A549 (cell line): ENCODE data around the gene BBS9. TPM values are rescaled to one million over a fixed set of nuclear protein-coding genes. Genes with fewer than 3 reads are reported as not detected.

Source experiments
- ATAC-seq, 2 experiments: fragments of 200-7000 bp in 1 of 2; fragments of >200 bp in 1 of 2; cut with Nextera tagmentation in 1 of 2; cut with Tn5 transposase in 1 of 2; 3 replicates each; pipeline versions ENCODE4 v1.8.0 to v1.9.1; 2018 to 2020; ENCODE audit warnings: mild to moderate bottlenecking in 1 of 2, moderate library complexity in 1 of 2
- CTCF ChIA-PET: fragments of 300-600 bp; sonication (Branson Sonifier 250); formaldehyde crosslinking; extraction: SDS; loops from one replicate; lab custom pipeline; 2021; ENCODE audit warnings: antibody characterized with exemption, inconsistent platforms; lab: Yijun Ruan, JAX
- POLR2A ChIA-PET: fragments of 350-600 bp; formaldehyde crosslinking; extraction: SDS; loops from one replicate; lab custom pipeline; 2021; ENCODE audit warnings: antibody characterized with exemption, inconsistent platforms; lab: Yijun Ruan, JAX
- DNase-seq, 2 experiments: peaks; one replicate each; pipeline versions ENCODE4 v3.0.0 to v3.0.0-alpha.2; 2011 to 2016; ENCODE audit warnings: low read depth in 1 of 2, low spot score in 1 of 2
- FAIRE-seq: peaks from 2 replicates; lab custom pipeline; 2011; peaks lifted over from hg19 to GRCh38; lab: Jason Lieb, UNC
- H3K27ac ChIP-seq, 2 experiments: fragments of >200 bp; sonication (Bioruptor Twin); formaldehyde crosslinking; 3 replicates each; pipeline ENCODE4 v1.5.1; 2016 to 2017
- H3K4me1 ChIP-seq: fragments of >200 bp; sonication (Bioruptor Twin); formaldehyde crosslinking; 3 replicates; pipeline ENCODE4 v1.6.1; 2016
- H3K4me2 ChIP-seq: fragments of >200 bp; sonication (Bioruptor Twin); formaldehyde crosslinking; 3 replicates; pipeline ENCODE4 v1.6.1; 2016
- H3K4me3 ChIP-seq: fragments of >200 bp; sonication (Bioruptor Twin); formaldehyde crosslinking; 3 replicates; pipeline ENCODE4 v1.5.1; 2016
- H3K9me3 ChIP-seq: fragments of >200 bp; sonication (Bioruptor Twin); formaldehyde crosslinking; 3 replicates; pipeline ENCODE4 v1.6.1; 2016
- BCL3 ChIP-seq: fragments of >200 bp; sonication (Bioruptor Twin); formaldehyde crosslinking; IDR thresholded peaks from 3 replicates; pipeline ENCODE4 v1.6.1; 2016
- CBX8 ChIP-seq: fragments of 200-600 bp; sonication (generic); IDR thresholded peaks from 2 replicates; pipeline ENCODE4 v1.6.1; 2016
- CHD4 ChIP-seq: fragments of 200-600 bp; sonication (generic); IDR thresholded peaks from 2 replicates; pipeline ENCODE4 v1.6.1; 2016; ENCODE audit warnings: antibody characterized with exemption, mild to moderate bottlenecking, borderline replicate concordance
- CTCF ChIP-seq: fragments of >200 bp; sonication (Bioruptor Twin); formaldehyde crosslinking; IDR thresholded peaks from 3 replicates; pipeline ENCODE4 v1.5.1; 2016
- FOSL2 ChIP-seq, 2 experiments: fragments of 450-650 bp in 1 of 2; fragments of >200 bp in 1 of 2; sonication (Bioruptor Twin) in 1 of 2; formaldehyde crosslinking; IDR thresholded peaks; 2 replicates each; pipeline versions ENCODE4 v1.5.0 to v1.6.1; 2016 to 2020; ENCODE audit warnings: mild to moderate bottlenecking in 1 of 2, moderate library complexity in 1 of 2
- HDAC2 ChIP-seq: fragments of 200-600 bp; sonication (generic); IDR thresholded peaks from 2 replicates; pipeline ENCODE4 v1.6.1; 2016
- JUN ChIP-seq, 2 experiments: fragments of >200 bp; sonication (Bioruptor Twin); formaldehyde crosslinking; IDR thresholded peaks; 2 replicates in 1 of 2; 3 replicates in 1 of 2; pipeline ENCODE4 v1.6.1; 2016 to 2017
- KDM5A ChIP-seq: fragments of 200-600 bp; sonication (generic); IDR thresholded peaks from 2 replicates; pipeline ENCODE4 v1.6.1; 2016; ENCODE audit warnings: antibody characterized with exemption, mild to moderate bottlenecking
- MAFK ChIP-seq: fragments of 450-650 bp; IDR thresholded peaks from 2 replicates; pipeline ENCODE4 v1.6.1; 2014; ENCODE audit not compliant: partially characterized antibody
- NPAS2 ChIP-seq: fragments of 250-450 bp; sonication (Bioruptor Pico); IDR thresholded peaks from 2 replicates; pipeline ENCODE4 v1.8.0; 2022; ENCODE audit warnings: mild to moderate bottlenecking, moderate library complexity, borderline replicate concordance
- PHF8 ChIP-seq: fragments of 200-600 bp; sonication (generic); IDR thresholded peaks from 2 replicates; pipeline ENCODE4 v1.6.1; 2016; ENCODE audit warnings: low read depth, mild to moderate bottlenecking, antibody characterized with exemption, moderate library complexity, borderline replicate concordance
- POLR2A ChIP-seq: IDR thresholded peaks from 2 replicates; pipeline ENCODE4 v1.6.1; 2012; ENCODE audit warnings: mild to moderate bottlenecking, low read length
- RAD21 ChIP-seq, 2 experiments: fragments of >200 bp in 1 of 2; sonication (Bioruptor Twin) in 1 of 2; formaldehyde crosslinking in 1 of 2; IDR thresholded peaks in 1 of 2; conservative IDR thresholded peaks in 1 of 2; 2 replicates in 1 of 2; 3 replicates in 1 of 2; pipeline ENCODE4 v1.6.1; 2012 to 2018; ENCODE audit warnings: inconsistent platforms in 1 of 2
- RCOR1 ChIP-seq: fragments of 150-350 bp; IDR thresholded peaks from 2 replicates; pipeline ENCODE4 v1.6.1; 2014; ENCODE audit warnings: antibody characterized with exemption, low read length, low read depth
- REST ChIP-seq: fragments of 200-600 bp; sonication (generic); IDR thresholded peaks from 2 replicates; pipeline ENCODE4 v1.6.1; 2016; ENCODE audit warnings: antibody characterized with exemption, mild to moderate bottlenecking, moderate library complexity
- RFX5 ChIP-seq: fragments of 450-650 bp; IDR thresholded peaks from 2 replicates; pipeline ENCODE4 v1.7.1; 2014; ENCODE audit warnings: antibody characterized with exemption, mild to moderate bottlenecking, moderate library complexity
- SREBF2 ChIP-seq: fragments of 450-650 bp; IDR thresholded peaks from 2 replicates; pipeline ENCODE4 v1.6.1; 2014; ENCODE audit warnings: mild to moderate bottlenecking, moderate library complexity
- WGBS: methylation state at CpG from one replicate; pipeline ENCODE4 v1.1.6; 2017; ENCODE audit errors: missing lambda C conversion rate; 5-methylcytosine and 5-hydroxymethylcytosine counted together
- polyA plus RNA-seq, 4 experiments: library from polyadenylated mRNA; depleted of rRNA in 3 of 4; stranded (reverse); fragments of >200 nt; fragmentation: RNase III in 1 of 4; extraction: RNeasy Plus Mini Kit Qiagen cat#74134 plus additional on column Dnase treatment in 1 of 4; gene quantifications; 2 replicates in 3 of 4; 3 replicates in 1 of 4; pipeline ENCODE4 v1.2.3, GENCODE V29; 2011 to 2017

Gene BBS9
- polyA plus RNA-seq, 2 of the 4 experiments (the other 2 are of a cell fraction): 8.3 to 9.1 TPM

DNA sequence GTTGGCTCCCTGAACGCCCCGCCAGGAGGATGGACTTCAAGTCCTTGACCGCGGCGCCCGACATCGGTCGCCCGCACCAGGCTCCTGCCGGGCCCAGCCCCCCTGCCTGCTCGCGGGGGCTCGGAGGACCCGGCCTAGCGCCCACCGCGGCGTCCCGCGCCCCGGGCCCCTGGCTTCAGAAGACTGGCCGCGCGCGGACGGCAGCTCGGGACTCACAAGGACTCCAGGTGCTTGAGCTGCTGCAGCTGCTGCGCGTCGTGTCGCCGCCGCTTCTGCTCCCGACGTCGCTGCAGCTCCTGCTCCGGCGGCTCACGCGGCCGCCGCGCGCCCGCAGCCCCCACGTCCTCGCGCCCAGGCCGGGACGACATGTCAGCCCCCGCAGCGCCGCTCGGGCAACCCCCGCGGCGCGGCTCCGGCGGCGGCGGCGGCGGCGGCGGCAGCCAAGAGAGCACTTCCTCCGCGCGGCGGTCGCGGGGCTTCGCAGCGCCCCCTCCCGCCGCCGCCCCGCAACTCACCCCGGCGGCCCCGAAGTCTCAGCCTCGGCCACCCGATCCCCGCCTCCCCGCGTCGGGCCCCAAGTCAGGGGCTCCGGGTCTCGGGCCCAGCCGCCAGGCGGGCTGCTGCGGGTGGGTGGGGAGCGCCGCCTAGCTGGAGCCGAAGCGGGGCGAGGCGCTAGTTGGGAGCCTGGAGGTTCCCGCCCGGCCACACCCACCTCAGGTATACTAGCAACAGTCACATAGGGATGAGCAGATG lies 20.2 kb upstream of the BBS9 start, which contains the start of gene RP9:
Gene RP9 (minus strand): TSS at position 400 of the 753 bp plus-strand sequence. CDS start 32 bp downstream, at position 368.
- Histone ChIP-seq H3K4me1 (peaks cover 13% of the 10 kb centered on the region; the same call in 2 of the 3 replicates), H3K9me3 (no peaks in the 10 kb centered on the region), H3K27ac (peak within 1 kb of the TSS; percentile 90 to 97), H3K4me2 (peak within 1 kb of the TSS; percentile 75), H3K4me3 (peak within 1 kb of the TSS; percentile 90)
- FAIRE-seq: no peak
- peak; percentile 89 to 90 for ATAC-seq
- ChIA-PET POLR2A (interaction anchor here (1.3 kb wide), 1 partner anchor 152 kb away, joined by 5 read pairs; the partner anchor contains the start of gene FKBP9), CTCF (interaction anchor here (0.6 to 4.1 kb wide), 32 partner anchors 8 to 416 kb away, joined by 3 to 26 read pairs (median 4); partner anchors contain the start of genes BBS9 and NT5C3A)
- DNase-seq: peak; percentile 61 to 77
- WGBS: 1% methylated on average over 8 of the region's 100 CpGs
- TF ChIP-seq REST (no peak), POLR2A (peak; percentile 72), CTCF (peak; percentile 90), RAD21 (conservative IDR thresholded peaks at IDR 0.05 in 1 of 2, IDR thresholded peaks at IDR 0.05 in 1 of 2) (peak in 1 of 2 experiments; percentile 33; a peak in 2 of 5 replicates), KDM5A (0 out of 2 replicates have a peak, but pooled peaks have one; percentile 30), JUN (IDR thresholded peaks at IDR 0.05) (peak; percentile 76 to 88; a peak in 4 of 5 replicates), CHD4 (no peak), BCL3 (peak; percentile 81; the same call in 2 of the 3 replicates), PHF8 (peak; percentile 76; the same call in 1 of the 2 replicates)

DNA sequence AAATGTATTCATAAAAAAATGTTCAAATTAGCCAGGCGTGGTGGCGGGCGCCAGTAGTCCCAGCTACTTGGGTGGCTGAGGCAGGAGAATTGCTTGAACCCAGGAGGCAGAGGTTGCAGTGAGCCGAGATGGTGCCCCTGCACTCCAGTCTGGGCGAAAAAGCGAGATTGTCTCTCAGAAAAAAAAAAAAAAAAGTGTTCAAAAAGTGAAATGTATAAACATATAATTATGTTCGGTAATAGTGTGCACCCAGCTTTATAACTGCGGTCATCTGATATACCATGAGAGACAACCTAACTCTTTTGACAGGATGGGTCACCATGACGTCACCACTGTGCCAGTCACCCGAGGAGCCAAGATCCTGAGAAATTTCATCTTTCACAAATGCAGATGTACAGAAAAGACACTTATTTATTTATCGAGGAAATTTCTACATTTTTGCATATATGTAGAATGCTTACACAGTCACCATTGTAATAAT lies 19.6 kb upstream of the BBS9 start:
- Histone ChIP-seq H3K4me2 (peak overlapping the region; percentile 75), H3K9me3 (no peaks in the 10 kb centered on the region), H3K4me1 (peaks cover 13% of the 10 kb centered on the region; the same call in 2 of the 3 replicates), H3K4me3 (peak overlapping the region; percentile 90), H3K27ac (peak overlapping the region; percentile 90 to 97)
- WGBS: 1% methylated on average over 11 of the region's 11 CpGs
- peak; percentile 53 to 54; a peak in 4 of 6 replicates for ATAC-seq
- DNase-seq: peak; percentile 32 to 40
- ChIA-PET CTCF (interaction anchor here (0.6 to 4.1 kb wide), 16 partner anchors 9 to 308 kb away, joined by 3 to 26 read pairs (median 4); partner anchors contain the start of genes BBS9 and NT5C3A), POLR2A (no interaction called here)
- TF ChIP-seq FOSL2 (IDR thresholded peaks at IDR 0.05) (no peak), FOSL2 (CRISPR knock-in tag; IDR thresholded peaks at IDR 0.05) (peak; percentile 63), MAFK (no peak)
- FAIRE-seq: no peak

DNA sequence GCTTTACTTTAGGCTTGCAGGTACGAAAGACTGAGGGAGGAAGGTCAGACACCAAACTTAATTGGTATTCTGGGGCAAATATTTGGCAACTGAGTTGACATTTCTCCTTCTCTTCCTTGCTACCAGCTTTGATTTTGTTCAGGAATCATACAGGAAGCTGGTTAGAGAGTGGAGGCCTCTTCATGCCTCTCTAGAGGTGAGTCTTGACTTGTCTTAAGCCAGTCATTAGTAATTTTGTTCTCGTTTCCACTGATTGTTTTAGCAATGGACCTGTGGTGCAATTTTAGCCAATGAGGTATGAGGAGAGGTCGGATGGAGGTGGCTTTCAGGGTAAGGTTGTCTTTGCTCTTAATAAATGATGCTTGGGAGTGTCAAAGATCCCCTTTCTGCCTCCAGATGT lies 17.8 kb upstream of the BBS9 start:
- POLR2A ChIA-PET: no interaction called here
- H3K9me3 ChIP-seq: no peaks in the 10 kb centered on the region
- CTCF ChIA-PET: no interaction called here
- no peak for DNase-seq
- peaks cover 10% of the 10 kb centered on the region; the same call in 2 of the 3 replicates for H3K4me1 ChIP-seq
- no peak overlapping the region for H3K27ac ChIP-seq
- 21% methylated on average over 3 of the region's 3 CpGs for WGBS
- no peak overlapping the region for H3K4me2 ChIP-seq
- no peak for ATAC-seq
- no peak overlapping the region for H3K4me3 ChIP-seq
- no peak for FAIRE-seq
- TF ChIP-seq HDAC2 (no peak), RCOR1 (no peak), CBX8 (no peak), SREBF2 (no peak), RFX5 (no peak), NPAS2 (CRISPR knock-in tag) (no peak), RAD21 (conservative IDR thresholded peaks at IDR 0.05 in 1 of 2, IDR thresholded peaks at IDR 0.05 in 1 of 2) (no peak)
